ENCODE data around the gene RBM15B.

RBM15B gene

DNA sequence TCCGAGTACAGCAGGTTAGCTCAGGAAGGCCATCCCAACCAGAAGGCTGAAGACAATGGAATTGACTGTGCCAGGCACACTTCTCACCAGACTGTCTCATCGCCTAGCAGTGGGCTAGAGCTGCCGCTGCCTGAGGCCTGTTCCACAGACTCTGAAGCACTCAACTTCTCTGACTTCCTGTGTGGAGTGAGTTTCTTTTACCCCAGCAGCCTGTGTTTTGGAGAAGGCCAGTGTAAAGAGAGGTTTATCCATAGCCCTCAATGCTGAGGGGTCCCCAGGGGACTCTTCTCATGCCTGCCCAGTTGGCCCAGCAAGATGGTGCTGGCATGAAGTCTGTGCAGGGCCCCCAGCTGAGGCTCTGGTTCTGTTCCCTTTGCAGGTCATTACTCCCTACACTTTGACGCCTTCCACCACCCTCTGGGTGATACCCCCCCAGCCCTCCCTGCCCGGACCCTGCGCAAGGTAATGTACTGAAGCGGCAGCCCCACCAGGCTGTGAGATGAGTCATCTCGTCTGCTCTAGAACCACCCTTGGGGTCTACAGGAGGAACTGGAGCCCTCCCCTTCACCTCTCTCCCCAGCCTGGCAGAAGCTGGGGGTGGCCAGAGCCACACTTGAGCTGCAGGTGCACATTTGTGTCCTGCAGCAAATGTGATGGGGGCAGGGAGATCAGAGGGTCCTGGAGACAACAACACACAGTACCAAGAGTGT, 11.2 kb upstream of the RBM15B start:
- DNase-seq, result no peak

DNA sequence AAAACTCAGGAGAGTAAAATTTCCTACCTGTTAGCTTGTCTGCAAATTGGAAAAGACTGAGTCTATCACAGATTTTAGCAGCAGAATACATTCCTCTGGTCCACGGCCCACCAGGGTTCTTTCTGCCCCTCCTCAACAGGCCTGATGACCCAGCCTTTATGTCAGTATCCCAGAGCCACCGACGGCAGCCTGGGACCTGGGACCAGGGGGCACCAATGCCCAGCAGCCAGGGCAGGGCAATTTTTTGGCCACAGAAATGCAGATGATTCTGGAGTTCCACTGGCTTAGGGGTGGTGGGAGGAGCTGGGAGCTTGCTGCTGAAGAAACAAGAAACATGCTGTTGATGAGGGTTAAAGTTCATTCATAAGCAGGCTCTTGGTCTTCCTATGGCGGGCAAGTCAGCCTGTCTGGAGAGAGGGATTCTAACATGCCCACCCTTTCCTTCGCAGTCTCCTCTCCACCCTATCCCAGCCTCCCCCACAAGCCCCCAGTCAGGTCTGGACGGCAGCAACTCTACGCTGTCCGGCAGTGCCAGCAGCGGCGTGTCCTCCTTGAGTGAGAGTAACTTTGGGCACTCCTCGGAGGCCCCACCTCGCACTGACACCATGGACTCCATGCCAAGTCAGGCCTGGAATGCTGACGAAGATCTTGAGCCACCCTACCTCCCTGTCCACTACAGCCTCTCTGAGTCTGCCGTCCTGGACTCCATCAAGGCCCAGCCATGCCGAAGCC, 10.3 kb upstream of the RBM15B start:
- DNase-seq, result no peak

DNA sequence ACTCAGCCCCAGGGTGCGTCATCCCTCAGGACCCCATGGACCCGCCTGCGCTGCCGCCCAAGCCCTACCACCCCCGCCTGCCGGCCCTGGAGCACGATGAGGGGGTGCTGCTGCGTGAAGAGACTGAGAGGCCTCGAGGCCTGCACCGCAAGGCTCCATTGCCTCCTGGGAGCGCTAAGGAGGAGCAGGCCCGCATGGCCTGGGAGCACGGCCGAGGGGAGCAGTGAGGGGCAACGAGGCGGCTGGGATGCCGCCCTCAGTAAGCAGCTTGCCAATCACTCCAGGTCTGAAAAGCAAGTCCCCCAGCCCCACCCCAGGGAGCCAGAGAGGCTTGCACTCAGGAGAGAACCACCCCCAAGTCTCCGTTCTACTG, 9.8 kb upstream of the RBM15B start:
- DNase-seq, result no peak

DNA sequence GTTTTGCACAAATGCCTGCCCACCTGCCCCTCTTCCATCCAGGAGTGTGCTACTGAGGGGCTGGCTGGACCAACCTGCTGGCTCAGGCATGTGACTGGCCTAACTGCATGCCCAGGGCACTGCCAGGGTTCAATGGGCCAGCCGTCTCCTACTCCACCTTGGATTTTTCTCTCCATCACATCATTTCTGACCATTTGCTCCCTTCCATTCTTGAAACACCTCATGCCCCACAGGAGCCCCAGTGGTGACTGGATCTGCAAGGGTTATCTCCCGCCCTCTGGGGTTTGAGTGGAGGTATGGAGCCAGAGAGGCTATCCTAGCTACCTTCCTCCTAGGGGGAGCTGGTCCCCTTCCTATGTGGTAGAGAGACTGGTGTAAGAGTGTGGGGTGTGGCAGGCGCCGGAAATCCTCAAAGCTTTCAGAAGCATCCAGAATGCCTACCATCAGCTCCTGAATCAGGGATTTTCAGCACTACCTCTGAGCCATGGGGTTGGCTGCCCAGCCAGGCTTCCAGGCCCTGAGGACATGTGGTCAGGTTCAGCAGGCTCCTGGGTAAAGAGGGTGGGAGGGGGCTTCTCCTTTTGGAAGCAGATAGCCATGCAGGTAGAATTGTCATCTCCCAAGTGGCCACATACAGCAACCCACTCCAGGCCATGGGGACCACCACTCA, 8.9 kb upstream of the RBM15B start:
- no peak for DNase-seq

DNA sequence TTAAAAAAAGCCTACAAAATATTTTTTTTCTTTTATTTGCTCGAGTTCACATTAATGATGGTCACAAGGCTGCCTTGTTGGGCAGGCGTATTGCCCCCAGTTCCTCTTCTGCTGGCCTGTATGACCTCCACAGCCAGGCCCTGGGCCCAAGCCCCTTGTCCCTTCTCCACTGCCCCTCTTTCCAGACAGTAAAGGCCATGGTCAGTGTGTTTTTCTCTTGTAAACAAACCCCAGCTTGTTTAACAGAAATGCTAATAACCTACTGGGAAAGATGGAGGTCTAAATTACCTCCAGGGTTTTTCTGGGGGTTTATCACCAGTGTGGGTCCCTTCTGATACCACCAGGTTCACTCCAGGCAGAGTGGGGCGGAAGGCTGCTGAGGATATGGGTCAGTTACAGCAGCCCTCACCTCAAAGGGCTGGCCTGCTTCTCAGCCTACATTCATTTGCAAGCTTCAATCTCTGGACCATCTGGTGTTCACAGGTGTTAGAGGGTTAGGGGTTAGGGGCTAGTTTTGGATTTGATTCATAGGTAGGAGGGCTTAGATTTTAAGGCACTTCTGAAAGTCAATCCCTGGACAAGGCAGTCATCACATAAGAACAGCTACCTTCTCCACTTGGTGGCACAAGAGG, 8.0 kb upstream of the RBM15B start:
- DNase-seq, result no peak

DNA sequence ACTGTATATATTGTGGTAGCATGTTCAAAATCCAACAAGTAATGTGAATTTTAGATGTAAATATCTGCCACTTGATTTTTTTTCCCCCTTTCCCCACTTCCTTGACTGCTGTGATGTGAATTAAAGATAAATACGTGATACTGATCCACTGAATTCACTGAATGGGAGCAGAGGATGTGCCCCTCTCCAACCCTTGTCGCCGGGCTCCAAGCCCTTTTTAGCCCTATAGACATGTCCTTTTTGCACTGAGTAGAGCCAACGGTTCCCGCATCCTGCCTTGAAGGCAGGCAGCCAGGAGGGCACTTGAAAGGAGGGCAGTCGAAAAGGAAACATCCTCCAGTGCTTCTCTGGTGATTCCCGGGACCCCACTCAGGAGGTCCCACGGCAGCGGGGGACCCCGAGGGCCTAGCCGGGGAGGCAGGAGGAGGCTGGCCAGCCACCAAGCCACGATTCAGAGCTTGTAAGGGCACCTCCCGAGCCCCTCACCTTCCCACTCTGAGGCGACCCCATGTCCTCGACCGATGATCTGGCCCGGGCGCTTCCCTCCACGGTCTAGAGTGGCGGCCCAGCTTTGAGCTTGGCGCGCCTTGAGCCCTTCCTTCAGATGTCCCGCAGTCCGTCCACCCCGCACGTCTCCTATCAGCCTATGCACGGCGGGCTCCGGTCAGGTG, 6.9 kb upstream of the RBM15B start:
- peak; percentile 68 for DNase-seq

DNA sequence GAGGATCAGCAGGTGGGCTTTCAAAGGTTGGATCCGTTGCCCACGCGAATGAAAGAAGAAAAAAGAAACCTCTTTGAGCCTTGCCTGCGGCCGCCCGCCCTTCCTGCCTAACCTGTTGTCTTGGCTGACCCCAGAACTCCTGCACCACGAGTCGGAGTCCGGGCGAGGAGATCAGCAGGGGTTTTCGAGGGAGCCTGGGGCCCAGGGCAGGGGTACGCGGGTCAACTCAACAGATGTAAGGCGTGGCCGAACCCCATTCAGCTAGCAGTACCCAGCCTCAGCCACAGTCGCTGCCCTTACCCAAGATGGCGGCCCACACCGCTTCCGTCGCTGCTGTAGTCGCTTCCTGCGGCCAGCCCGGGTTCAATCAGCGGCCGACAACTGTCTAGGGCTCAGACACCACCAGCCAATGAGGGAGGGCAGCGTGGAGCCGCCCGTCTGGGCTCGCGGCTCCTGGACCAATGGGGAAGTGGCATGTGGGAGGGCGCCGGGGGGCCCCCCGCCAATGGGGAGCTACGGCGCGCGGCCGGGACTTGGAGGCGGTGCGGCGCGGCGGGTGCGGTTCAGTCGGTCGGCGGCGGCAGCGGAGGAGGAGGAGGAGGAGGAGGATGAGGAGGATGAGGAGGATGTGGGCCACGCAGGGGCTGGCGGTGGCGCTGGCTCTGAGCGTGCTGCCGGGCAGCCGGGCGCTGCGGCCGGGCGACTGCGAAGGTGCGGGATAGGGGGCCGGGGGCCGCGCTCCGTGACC, 6.2 kb upstream of the RBM15B start, which contains the start of gene MANF:
MANF (plus strand) TSS at position 566 of the 748 bp plus-strand sequence; CDS start at position 618, 52 bp downstream.
- peak; percentile 99 for DNase-seq

DNA sequence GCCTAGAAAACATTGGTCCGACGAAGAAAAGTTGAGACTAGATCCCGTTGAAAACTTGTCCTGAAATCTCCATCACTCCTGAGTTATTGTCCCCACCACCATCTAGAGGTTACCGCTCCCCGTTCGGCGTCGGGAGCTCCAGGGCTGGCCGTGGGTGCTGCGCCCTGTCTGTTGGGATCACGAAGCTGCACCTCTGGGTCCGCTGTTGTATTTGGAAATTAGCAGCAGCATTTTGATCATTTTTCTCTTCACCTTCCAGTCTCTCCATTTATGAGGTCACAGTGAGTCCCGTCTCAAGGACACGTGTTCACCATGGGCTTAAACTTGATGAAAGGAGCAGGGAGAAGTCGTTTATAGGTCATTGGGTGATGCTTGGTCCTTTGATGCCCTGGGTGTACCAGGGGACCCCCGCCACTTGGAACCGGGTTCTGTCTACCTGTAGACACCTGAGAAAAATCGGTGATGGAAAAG, 5.4 kb upstream of the RBM15B start:
- DNase-seq, result no peak

DNA sequence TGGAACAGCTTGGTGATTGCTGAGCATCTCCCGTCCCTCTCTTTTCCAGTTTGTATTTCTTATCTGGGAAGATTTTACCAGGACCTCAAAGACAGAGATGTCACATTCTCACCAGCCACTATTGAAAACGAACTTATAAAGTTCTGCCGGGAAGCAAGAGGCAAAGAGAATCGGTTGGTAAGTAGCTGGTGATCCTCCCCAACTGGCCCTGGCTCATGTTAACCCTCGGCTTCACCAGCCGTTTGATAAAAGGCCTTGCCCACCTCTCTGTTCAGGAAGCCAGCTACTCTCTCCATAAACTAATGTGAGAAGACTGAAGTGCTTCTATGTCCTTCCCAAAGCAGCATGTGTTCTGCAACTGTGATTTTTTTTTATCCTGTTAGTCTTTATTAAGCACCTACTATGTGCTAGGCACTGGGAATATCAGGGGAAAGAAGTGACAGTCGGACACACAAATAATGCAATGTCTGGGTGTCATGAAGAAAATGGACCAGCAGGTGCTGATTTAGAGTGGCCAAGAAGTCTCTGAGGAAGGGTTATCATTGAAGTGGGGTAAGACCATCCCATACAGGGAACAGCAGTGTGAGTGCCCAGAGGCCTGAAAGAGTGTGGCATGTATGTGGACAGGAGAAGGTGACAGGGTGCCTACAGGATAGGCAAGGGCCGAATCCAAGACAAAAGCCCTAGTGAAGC, 4.8 kb upstream of the RBM15B start:
- DNase-seq, result peak; percentile 37

DNA sequence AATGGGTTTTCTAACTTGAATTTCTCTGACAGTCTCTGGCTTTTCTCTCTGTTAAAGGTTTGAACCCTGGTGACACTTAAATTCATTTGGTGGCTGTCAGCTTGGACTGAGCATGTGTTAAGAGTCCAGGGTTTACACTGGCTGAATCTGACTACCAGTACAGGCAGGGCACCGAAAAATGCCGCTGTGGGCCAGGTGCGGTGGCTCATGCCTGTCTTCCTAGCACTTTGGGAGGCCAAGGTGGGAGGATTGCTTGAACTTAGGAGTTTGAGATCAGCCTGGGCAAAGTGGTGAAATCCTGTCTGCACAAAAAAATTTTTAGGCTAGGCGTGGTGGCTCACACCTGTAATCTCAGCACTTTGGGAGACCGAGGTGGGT, 4.2 kb upstream of the RBM15B start:
- peak; percentile 41 for DNase-seq

DNA sequence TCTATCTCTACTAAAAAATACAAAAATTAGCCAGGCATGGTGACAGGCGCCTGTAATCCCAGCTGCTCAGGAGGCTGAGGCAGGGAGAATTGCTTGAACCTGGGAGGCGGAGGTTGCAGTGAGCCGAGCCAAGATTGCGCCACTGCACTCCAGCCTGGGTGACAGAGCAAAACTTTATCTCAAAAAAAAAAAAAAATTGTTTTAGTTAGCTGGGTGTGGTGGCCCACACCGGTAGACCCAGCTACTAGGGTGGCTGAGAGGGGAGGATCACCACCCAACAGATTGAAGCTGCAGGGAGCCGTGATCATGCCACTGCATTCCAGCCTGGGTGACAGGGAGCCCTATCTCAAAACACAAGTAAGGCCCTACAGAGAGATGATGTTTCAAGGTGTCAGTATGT, 3.8 kb upstream of the RBM15B start:
- DNase-seq, result peak; percentile 28

DNA sequence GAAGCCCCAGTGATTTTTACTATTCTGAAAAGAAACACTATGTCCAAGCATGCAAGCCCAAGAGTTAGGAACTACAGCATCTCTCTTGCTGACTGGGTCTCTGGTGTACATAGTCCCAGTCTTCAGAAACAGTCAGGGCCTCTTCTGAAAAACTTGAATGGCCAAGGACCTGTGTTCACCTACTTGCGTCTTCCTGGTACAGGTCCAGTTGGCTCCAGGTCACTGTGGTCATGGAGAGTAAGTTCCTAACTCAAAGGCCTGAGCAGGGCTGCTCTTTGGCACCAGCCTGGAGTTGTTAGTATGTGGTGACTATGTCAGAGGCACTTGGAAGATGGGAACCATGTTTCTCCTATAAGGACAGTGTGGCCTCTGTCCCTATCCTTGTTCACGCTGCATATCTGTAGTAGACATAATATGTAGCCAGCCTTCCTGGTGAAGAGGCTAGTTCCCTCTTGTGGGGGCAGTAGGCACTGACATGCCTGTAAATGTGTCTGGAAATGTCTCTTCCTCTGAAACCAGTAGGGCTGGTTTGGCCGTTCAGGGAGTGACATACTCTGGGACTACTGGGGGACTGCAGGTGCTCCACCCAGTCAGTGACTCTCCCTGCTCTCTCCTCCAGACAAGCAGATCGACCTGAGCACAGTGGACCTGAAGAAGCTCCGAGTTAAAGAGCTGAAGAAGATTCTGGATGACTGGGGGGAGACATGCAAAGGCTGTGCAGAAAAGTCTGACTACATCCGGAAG, 2.6 kb upstream of the RBM15B start:
- peak; percentile 94 for DNase-seq

DNA sequence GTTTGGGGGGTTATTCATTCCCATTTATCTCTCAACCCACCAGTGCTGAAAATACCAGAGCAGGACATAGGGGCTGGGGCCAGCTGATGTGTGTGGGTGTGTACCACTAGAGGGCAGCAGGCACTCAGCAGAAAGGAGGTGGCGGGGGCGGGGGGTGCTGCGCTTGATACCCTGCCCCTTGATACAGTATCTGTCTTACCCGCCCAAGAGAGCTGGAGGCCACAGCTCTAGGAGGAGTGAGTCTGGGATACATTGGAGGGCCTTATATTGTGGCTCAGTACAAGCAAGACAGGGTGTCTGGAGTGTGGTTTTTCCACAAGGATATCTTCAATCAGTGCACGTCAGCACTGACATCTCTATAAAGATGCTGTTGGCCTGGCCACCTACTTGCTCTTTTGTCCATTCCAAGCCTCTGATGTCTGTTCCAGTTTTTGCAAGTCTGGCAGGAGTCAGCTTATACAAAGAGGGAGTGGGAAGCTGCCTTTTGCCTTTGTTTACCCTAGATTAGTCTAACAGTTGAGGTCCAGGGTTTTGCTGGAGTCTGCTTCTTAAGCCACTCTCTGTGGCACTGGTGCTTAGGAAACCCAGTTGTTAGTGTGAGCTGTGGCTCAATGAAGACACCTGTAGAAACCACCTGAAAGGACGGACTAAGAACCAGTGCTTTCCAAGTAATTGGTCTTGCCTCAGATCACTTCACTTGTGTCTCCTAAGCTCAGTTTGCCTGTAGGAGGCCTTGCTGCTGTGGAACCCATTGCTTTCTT, 1.5 kb upstream of the RBM15B start:
- peak; percentile 64 for DNase-seq

DNA sequence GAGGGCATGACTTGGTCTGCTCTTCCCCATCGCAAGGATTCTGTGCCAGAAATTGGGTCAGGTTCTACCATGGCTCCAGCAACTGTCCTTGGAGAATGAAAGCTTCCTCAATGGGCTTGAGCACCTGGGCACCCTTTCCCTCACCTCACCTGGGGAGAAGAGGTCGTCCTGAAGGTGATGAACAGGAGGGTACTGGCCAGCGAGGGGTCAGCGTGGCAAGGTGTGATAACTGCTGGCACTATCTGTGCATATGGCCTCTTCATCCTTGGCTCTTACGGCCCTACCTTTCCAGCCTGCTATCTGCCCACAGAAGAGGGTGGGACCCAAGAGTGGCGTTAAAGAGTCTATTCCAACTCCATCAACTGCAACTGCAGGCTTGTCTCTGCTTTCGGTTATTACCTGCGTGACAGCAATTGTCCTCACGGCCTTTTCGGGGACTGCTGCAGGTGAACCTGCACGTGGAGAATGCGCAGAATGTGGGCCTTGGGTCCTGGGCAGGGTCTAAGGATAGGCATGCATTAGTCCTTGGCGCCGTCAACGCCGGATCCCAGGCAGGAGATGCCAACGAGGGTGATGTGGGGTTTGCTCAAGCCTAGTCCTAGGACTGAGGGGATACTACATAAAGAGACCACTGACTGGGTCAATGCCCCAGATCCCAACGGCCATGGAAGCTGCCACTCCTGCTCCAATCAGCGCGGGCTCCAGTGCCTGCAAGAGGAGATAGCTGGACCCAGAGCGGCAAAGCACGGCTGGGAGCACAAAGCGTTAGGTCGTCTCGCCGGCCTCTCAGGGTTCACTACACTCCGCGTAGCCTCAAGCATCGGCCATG, 625 bp upstream of the RBM15B start:
- peak; percentile 27 for DNase-seq

DNA sequence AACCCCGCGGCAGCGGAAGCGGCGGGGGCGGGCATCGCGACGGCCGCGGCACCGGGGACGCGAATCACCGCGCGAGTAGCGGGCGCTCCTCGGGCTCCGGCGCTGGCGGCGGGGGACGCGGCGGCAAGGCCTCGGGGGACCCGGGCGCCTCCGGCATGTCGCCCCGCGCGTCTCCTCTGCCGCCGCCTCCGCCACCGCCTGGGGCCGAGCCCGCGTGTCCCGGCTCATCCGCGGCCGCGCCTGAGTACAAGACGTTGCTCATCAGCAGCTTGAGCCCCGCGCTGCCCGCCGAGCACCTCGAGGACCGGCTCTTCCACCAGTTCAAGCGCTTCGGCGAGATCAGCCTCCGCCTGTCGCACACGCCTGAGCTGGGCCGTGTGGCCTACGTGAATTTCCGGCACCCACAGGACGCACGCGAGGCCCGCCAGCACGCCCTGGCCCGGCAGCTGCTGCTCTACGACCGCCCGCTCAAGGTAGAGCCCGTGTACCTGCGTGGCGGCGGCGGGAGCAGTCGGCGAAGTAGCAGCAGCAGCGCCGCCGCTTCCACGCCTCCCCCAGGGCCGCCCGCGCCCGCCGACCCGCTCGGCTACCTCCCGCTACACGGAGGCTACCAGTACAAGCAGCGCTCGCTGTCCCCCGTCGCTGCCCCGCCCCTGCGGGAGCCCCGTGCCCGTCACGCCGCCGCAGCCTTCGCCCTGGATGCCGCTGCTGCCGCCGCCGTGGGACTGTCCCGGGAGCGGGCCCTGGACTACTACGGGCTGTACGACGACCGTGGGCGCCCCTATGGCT, 675 bp downstream of the RBM15B start:
- DNase-seq, result peak; percentile 59

DNA sequence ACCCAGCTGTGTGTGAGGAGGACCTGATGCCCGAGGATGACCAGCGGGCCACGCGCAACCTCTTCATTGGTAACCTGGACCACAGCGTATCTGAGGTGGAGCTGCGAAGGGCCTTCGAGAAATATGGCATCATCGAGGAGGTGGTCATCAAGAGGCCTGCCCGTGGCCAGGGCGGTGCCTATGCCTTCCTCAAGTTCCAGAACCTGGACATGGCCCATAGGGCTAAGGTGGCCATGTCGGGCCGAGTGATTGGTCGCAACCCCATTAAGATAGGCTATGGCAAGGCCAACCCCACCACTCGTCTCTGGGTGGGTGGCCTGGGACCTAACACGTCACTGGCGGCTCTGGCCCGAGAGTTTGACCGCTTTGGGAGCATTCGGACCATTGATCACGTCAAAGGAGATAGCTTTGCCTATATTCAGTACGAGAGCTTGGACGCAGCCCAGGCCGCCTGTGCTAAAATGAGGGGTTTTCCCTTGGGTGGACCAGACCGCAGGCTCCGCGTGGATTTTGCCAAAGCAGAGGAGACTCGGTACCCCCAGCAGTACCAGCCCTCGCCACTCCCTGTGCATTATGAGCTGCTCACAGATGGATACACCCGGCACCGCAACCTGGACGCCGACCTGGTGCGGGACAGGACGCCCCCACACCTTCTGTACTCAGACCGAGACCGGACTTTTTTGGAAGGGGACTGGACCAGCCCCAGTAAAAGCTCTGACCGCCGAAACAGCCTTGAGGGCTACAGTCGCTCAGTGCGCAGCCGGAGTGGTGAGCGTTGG, 1.5 kb downstream of the RBM15B start:
- DNase-seq, result no peak

DNA sequence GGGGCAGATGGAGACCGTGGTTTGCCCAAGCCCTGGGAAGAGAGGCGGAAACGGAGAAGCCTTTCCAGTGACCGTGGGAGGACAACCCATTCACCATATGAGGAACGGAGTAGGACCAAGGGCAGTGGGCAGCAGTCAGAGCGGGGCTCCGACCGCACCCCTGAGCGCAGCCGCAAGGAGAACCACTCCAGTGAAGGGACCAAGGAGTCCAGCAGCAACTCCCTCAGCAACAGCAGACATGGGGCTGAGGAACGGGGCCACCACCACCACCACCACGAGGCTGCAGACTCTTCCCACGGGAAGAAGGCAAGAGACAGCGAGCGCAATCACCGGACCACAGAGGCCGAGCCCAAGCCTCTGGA, 2.0 kb downstream of the RBM15B start:
- DNase-seq, result no peak
